GM19455 (cell line): Measurements from ENCODE around the gene MYRIP.

Experiments
- ATAC-seq: cut with Tn5 transposase; IDR thresholded peaks from one replicate; pipeline ENCODE4 v1.9.1; 2021; ENCODE audit not compliant: unreplicated experiment

MYRIP gene

GRCh38 chr3:40309418-40309924 lies 500.1 kb downstream of the MYRIP start, which contains the start of gene EIF1B:
Gene EIF1B, plus strand, starts transcription at chr3:40309707. Its CDS starts 235 bp downstream, at chr3:40309942.
- ATAC-seq, result peak; percentile 94
